Fibroblast of the aortic adventitia (primary cell): ENCODE data around the gene CST8. TPM values are rescaled to one million over a fixed set of nuclear protein-coding genes. Genes with fewer than 3 reads are reported as not detected.

Source experiments
- DNase-seq: peaks from one replicate; pipeline ENCODE4 v3.0.0-alpha.2; 2010; ENCODE audit warnings: low read depth
- H3K4me3 ChIP-seq: 2 replicates; pipeline ENCODE4 v1.5.1; 2011; ENCODE audit warnings: low read depth, mild to moderate bottlenecking, control low read depth, low read length, moderate library complexity
- CTCF ChIP-seq: IDR thresholded peaks from 2 replicates; pipeline ENCODE4 v1.5.1; 2011; ENCODE audit warnings: mild to moderate bottlenecking, low read length, control low read depth, inconsistent platforms; ENCODE audit not compliant: insufficient read depth
- total RNA-seq: library from RNA; depleted of rRNA; stranded (reverse); fragments of >200 nt; gene quantifications from 2 replicates; pipeline ENCODE4 v1.2.3, GENCODE V29; 2012; ENCODE audit warnings: low replicate concordance

Gene CST8
- total RNA-seq, 1 donor: not detected

DNA sequence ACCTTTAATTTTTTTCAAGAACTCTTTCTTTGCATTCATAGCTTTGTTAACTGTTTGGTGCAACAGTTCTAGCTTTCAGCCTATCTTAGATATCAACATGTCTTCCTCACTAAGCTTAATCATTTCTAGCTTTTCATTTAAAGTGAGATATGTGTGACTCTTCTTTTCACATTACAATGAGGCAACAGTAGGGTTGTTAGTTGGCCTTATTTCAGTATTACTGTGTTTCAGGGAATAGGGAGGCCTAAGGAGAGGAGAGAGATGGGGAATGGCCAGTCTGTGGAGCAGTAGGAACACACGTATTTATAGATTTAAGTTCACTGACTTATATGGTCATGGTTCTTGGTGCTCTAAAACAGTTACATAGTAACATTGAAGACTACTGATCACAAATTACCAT is 41.6 kb downstream of the CST8 start:
- DNase-seq: no peak
- TF ChIP-seq CTCF: no peak
- no peak overlapping the region for H3K4me3 ChIP-seq

GRCh38 chr20:23533161-23533560 is 42.2 kb downstream of the CST8 start:
- no peak overlapping the region for H3K4me3 ChIP-seq
- no peak for DNase-seq
- TF ChIP-seq CTCF: no peak

- no peak overlapping the region for H3K4me3 ChIP-seq
- DNase-seq: no peak
- no peak for TF ChIP-seq CTCF
These were observed 44.1 kb downstream of the CST8 start for GRCh38 chr20:23534801-23535593.

DNA sequence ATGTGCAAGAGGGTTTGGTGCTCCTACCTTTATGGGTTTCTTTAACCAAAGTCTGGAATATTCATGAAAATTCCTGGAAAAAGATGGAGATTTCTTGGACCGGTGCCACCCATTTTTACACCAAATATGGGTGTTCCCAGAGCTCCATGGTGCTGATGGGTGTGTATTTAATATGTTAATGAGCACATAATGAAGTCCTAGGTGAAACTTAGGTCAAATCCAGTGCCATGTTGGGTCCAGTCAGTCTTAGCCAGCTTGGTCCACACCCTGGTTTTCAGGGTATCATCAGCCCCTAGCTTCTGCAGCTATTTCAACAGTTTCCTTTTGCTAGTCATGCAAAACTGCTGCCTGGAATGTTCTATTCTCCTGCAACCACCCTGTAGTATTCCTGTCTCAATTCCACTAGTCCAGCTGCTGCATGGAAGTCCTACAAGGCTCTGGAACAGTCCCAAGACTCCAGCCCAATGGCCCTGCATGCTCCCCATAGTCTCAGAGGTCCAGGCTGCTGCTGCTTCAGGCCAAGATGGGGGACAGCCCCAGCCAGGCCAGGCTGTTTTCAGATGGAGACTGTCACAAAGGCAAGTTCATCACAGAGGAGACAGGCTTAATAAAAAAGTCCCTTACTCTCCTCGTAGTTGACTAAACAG is 45.5 kb downstream of the CST8 start:
- H3K4me3 ChIP-seq: no peak overlapping the region
- TF ChIP-seq CTCF: no peak
- no peak for DNase-seq

GRCh38 chr20:23537030-23537429 is 46.1 kb downstream of the CST8 start:
- no peak for DNase-seq
- TF ChIP-seq CTCF: no peak
- H3K4me3 ChIP-seq: no peak overlapping the region

DNA sequence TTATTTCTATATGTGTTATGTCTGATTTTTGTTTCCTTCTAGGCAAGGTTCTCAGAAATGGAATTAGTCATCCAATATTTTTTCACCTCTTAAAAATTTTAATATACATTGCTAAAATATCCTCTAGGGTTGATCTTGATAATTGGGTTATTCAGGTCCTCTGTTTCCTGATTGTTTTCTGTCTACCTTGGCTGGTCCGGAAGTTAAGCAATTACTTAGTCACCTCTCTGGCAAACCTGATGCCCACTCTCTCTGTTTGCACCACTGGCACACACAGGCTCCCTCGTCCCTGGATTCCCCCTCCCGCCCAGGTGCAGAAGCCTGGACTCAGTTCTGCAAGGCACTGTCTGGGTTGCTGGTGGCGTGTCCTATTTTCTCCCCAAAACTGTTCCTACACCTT is 49.7 kb downstream of the CST8 start:
- no peak overlapping the region for H3K4me3 ChIP-seq
- no peak for DNase-seq
- TF ChIP-seq CTCF: no peak
